OCI-LY1 (cell line): ENCODE data around the gene RAPGEF1.

Experiments used
- H2AFZ ChIP-seq: fragments of 200-600 bp; sonication (generic), shearing (Covaris generic); 2 replicates; pipeline ENCODE4 v1.6.0; 2014; ENCODE audit warnings: antibody characterized with exemption, mild to moderate bottlenecking, low read length
- H3F3A ChIP-seq: fragments of 200-600 bp; sonication (generic), shearing (Covaris generic); 2 replicates; pipeline ENCODE4 v1.6.0; 2014; ENCODE audit warnings: mild to moderate bottlenecking, antibody characterized with exemption, low read length, moderate library complexity; ENCODE audit not compliant: insufficient read depth
- H3K27ac ChIP-seq: fragments of 200-600 bp; sonication (generic); 2 replicates; pipeline ENCODE4 v1.5.1; 2014; ENCODE audit warnings: low read length, mixed run types, mild to moderate bottlenecking, low read depth; ENCODE audit not compliant: poor library complexity, severe bottlenecking
- H3K27me3 ChIP-seq: fragments of 200-600 bp; sonication (generic); 2 replicates; pipeline ENCODE4 v1.6.0; 2014; ENCODE audit warnings: antibody characterized with exemption, mild to moderate bottlenecking, low read length, moderate library complexity; ENCODE audit not compliant: insufficient read depth
- H3K36me3 ChIP-seq: fragments of 200-600 bp; sonication (generic); 2 replicates; pipeline ENCODE4 v1.6.1; 2014; ENCODE audit warnings: mild to moderate bottlenecking, antibody characterized with exemption, low read length, moderate library complexity, mixed read lengths; ENCODE audit not compliant: insufficient read depth
- H3K4me1 ChIP-seq: fragments of 200-600 bp; sonication (generic); 2 replicates; pipeline ENCODE4 v1.5.1; 2014; ENCODE audit warnings: mild to moderate bottlenecking, low read length, moderate library complexity; ENCODE audit not compliant: insufficient read depth, severe bottlenecking
- H3K4me2 ChIP-seq: fragments of 200-600 bp; sonication (generic), shearing (Covaris generic); 2 replicates; pipeline ENCODE4 v1.6.1; 2014; ENCODE audit warnings: low read length
- H3K4me3 ChIP-seq: fragments of 200-600 bp; sonication (generic); 2 replicates; pipeline ENCODE4 v1.5.1; 2014; ENCODE audit warnings: low read length, low read depth, mild to moderate bottlenecking, mixed read lengths; ENCODE audit not compliant: poor library complexity, severe bottlenecking
- H3K79me2 ChIP-seq: fragments of 200-600 bp; shearing (Covaris generic); 2 replicates; pipeline ENCODE4 v1.6.1; 2016; ENCODE audit warnings: mixed run types, low read length, mixed read lengths; ENCODE audit not compliant: insufficient read depth
- H3K9ac ChIP-seq: fragments of 200-600 bp; sonication (generic), shearing (Covaris generic); 2 replicates; pipeline ENCODE4 v1.6.1; 2014; ENCODE audit warnings: mild to moderate bottlenecking, low read length, mixed read lengths
- H3K9me2 ChIP-seq: fragments of 200-600 bp; sonication (generic), shearing (Covaris generic); 2 replicates; pipeline ENCODE4 v1.6.1; 2014; ENCODE audit warnings: low read depth, mild to moderate bottlenecking, low read length, mixed read lengths
- H3K9me3 ChIP-seq: fragments of 200-600 bp; shearing (Covaris generic); 2 replicates; pipeline ENCODE4 v1.6.1; 2014; ENCODE audit warnings: low read length, mixed read lengths
- H4K20me1 ChIP-seq: fragments of 200-600 bp; sonication (generic), shearing (Covaris generic); 2 replicates; pipeline ENCODE4 v1.6.0; 2016; ENCODE audit warnings: mild to moderate bottlenecking, low read length; ENCODE audit not compliant: insufficient read depth
- CTCF ChIP-seq: fragments of 200-600 bp; sonication (generic), shearing (Covaris generic); IDR thresholded peaks from 2 replicates; pipeline ENCODE4 v1.5.1; 2017; ENCODE audit warnings: mild to moderate bottlenecking, antibody characterized with exemption, low read length, moderate library complexity, mixed read lengths
- EZH2 ChIP-seq: fragments of 200-600 bp; sonication (generic), shearing (Covaris generic); IDR thresholded peaks from 2 replicates; pipeline ENCODE4 v1.8.0; 2017; ENCODE audit warnings: borderline replicate concordance, mixed run types, mild to moderate bottlenecking, antibody characterized with exemption, low read length, moderate library complexity, mixed read lengths

RAPGEF1 gene

DNA sequence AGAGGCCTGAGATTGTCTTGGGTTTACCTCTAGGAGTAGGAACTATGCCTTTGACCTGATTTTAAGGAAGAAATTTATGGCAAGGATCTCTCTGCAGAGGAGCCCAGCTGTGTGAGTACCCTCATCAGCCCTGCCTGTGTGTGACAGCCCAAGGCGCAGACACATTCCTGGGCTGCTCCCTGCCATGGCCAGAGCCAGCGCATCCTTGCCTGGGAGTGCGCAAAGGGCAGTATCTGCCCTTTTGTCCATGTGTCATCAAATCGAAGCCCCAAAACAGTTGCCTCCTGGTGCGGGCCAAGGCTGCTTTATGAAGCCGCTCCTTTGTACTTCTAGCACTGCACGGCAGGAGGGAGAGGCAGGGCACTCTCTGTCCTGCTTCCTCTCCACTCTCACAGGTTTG lies 142.6 kb downstream of the RAPGEF1 start:
- Histone ChIP-seq H3K4me1 (no peaks in the 10 kb centered on the region), H4K20me1 (no peaks in the 10 kb centered on the region), H3K9me3 (no peaks in the 10 kb centered on the region), H2AFZ (no peak overlapping the region), H3K9me2 (no peaks in the 10 kb centered on the region), H3K9ac (no peak overlapping the region), H3K27ac (no peak overlapping the region), H3K79me2 (no peaks in the 10 kb centered on the region), H3K27me3 (no peaks in the 10 kb centered on the region), H3F3A (no peaks in the 10 kb centered on the region), H3K4me3 (no peak overlapping the region), H3K4me2 (no peak overlapping the region), H3K36me3 (peaks cover 92% of the 10 kb centered on the region)
- TF ChIP-seq EZH2 (no peak), CTCF (no peak)

DNA sequence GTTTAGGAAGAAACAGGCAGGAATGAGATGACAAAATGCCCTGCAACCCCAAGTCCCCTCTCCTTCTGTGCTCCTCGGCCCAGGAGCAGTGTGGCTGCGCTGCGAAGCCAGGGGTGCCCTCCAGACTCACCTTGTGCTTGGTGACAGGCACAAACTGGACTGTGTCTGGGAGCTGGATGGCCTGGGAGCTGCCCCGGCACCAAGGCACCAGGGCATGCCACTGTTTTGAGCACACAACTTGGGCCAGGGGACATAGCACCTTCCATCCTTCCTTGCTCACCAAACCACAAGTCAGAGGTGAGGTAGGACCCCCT lies 143.5 kb downstream of the RAPGEF1 start:
- TF ChIP-seq CTCF (no peak), EZH2 (no peak)
- Histone ChIP-seq H3K36me3 (peaks cover 92% of the 10 kb centered on the region), H3K9ac (no peak overlapping the region), H3F3A (no peaks in the 10 kb centered on the region), H3K4me3 (no peak overlapping the region), H3K9me2 (no peaks in the 10 kb centered on the region), H3K27ac (no peak overlapping the region), H3K27me3 (no peaks in the 10 kb centered on the region), H3K4me1 (no peaks in the 10 kb centered on the region), H4K20me1 (no peaks in the 10 kb centered on the region), H3K4me2 (no peak overlapping the region), H3K9me3 (no peaks in the 10 kb centered on the region), H2AFZ (no peak overlapping the region), H3K79me2 (no peaks in the 10 kb centered on the region)

DNA sequence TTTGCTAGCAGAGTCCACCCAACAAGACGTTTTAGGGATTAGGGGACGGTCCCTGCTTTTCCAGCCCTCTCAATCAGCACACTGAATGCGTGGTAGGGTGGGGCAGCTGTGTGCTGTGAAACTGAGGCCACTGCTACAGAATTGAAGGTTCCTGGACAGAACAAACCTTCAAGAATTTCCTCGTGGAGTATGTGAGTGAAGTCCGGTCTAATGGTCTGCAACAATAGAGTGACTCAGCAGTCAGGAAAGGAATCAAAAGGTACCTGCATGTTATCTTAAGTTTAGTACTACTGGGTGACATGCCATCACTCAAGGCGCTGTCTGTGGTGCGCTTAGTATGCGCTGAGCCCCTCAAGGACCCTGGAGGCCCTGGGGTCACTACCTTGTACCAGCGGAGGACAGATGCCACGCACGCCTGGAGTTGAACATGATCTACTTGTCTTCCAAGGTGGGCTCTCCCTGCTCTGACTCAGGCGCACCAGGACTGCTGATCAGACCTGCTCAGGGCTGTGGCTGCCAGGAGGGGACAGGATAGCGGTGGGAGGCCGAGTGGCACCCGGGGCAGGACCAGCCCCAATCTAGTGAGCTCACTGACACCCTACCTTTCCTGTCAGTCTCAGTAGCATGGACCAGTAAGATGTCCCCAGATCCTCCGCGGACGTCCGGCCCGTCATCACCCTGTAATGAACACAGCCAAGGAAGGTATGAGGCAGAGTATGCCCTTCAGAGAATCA lies 144.0 kb downstream of the RAPGEF1 start:
- no peak overlapping the region for H3K27ac ChIP-seq
- H3K4me1 ChIP-seq: no peaks in the 10 kb centered on the region
- no peak overlapping the region for H3K4me3 ChIP-seq

More for the DNA sequence above, 144.0 kb downstream of the RAPGEF1 start:
- Histone ChIP-seq H3K79me2 (no peaks in the 10 kb centered on the region), H4K20me1 (no peaks in the 10 kb centered on the region), H3K27me3 (no peaks in the 10 kb centered on the region), H3F3A (no peaks in the 10 kb centered on the region), H3K9me2 (no peaks in the 10 kb centered on the region), H3K36me3 (peaks cover 93% of the 10 kb centered on the region), H3K9ac (no peak overlapping the region), H3K4me2 (no peak overlapping the region), H3K9me3 (no peaks in the 10 kb centered on the region), H2AFZ (no peak overlapping the region)
- TF ChIP-seq CTCF (no peak), EZH2 (no peak)
